IMR-90 (cell line): Measurements from ENCODE around the gene SCYGR4.

Experiments
- BHLHE40 ChIP-seq: fragments of 150-350 bp; IDR thresholded peaks from 2 replicates; pipeline ENCODE4 v1.6.1; 2016; ENCODE audit warnings: mild to moderate bottlenecking, low read depth, low read length
- CEBPB ChIP-seq: IDR thresholded peaks from 2 replicates; pipeline ENCODE4 v1.6.1; 2012; ENCODE audit warnings: low read depth, low read length, improper control_type of control experiment
- CHD1 ChIP-seq: IDR thresholded peaks from 2 replicates; pipeline ENCODE4 v1.6.1; 2012; ENCODE audit warnings: low read depth, low read length, improper control_type of control experiment
- CTCF ChIP-seq: conservative IDR thresholded peaks from 2 replicates; pipeline ENCODE4 v1.5.1; 2012; ENCODE audit warnings: mild to moderate bottlenecking, low read depth, low read length, improper control_type of control experiment
- MAFK ChIP-seq: IDR thresholded peaks from 2 replicates; pipeline ENCODE4 v1.6.1; 2012; ENCODE audit warnings: low read depth, low read length, improper control_type of control experiment
- MAZ ChIP-seq: IDR thresholded peaks from 2 replicates; pipeline ENCODE4 v1.6.1; 2012; ENCODE audit warnings: low read depth, mild to moderate bottlenecking, low read length, improper control_type of control experiment, moderate library complexity, borderline replicate concordance
- MXI1 ChIP-seq: IDR thresholded peaks from 2 replicates; pipeline ENCODE4 v1.6.1; 2012; ENCODE audit warnings: low read depth, mild to moderate bottlenecking, low read length, moderate library complexity, borderline replicate concordance
- POLR2A ChIP-seq: IDR thresholded peaks from 2 replicates; pipeline ENCODE4 v1.6.1; 2012; ENCODE audit warnings: mild to moderate bottlenecking, low read depth, low read length
- RCOR1 ChIP-seq: IDR thresholded peaks from 2 replicates; pipeline ENCODE4 v1.6.1; 2012; ENCODE audit warnings: mild to moderate bottlenecking, low read length, improper control_type of control experiment; ENCODE audit not compliant: insufficient replicate concordance
- RFX5 ChIP-seq: IDR thresholded peaks from 2 replicates; pipeline ENCODE4 v1.8.0; 2012; ENCODE audit warnings: low read depth, mild to moderate bottlenecking, low read length, moderate library complexity
- SMC3 ChIP-seq: fragments of 150-350 bp; IDR thresholded peaks from 2 replicates; pipeline ENCODE4 v1.6.1; 2016; ENCODE audit warnings: low read depth, mild to moderate bottlenecking, antibody characterized with exemption, low read length, moderate library complexity
- TF ChIP-seq, protein P1 (sequence below): fragments of 150-350 bp; IDR thresholded peaks from 2 replicates; pipeline ENCODE4 v1.6.1; 2017; ENCODE audit warnings: mild to moderate bottlenecking, antibody characterized with exemption, low read length, low read depth
- TF ChIP-seq, protein P2 (sequence below): fragments of 150-350 bp; IDR thresholded peaks from 2 replicates; pipeline ENCODE4 v1.6.1; 2016; ENCODE audit warnings: low read depth, mild to moderate bottlenecking, low read length, moderate library complexity, borderline replicate concordance

DNA sequence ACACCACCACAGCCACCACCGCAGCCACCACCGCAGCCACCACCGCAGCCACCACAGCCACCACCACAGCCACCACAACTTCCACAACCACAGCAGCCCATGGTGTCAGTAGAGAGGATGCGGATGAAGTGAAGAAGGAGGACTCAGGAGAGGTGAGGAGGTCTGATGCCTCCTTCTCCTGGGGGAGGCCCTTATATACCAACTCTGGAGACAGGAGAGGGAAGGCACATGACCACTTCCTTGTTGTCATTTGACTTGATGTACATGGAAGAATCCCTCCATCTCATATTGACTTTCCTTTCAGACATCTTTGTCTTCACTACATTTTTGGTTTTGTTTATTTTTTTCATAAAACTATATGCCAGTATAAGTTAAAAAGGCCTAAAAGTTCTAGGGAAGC lies 2.6 kb upstream of the SCYGR4 start, which contains the start of gene SCYGR3:
- TF ChIP-seq CEBPB (no peak), CTCF (no peak), RFX5 (no peak), SMC3 (no peak), CHD1 (no peak), POLR2A (no peak), MAFK (no peak), MXI1 (no peak), RCOR1 (no peak), BHLHE40 (no peak), MAZ (no peak)
- TF ChIP-seq, protein P1, sequence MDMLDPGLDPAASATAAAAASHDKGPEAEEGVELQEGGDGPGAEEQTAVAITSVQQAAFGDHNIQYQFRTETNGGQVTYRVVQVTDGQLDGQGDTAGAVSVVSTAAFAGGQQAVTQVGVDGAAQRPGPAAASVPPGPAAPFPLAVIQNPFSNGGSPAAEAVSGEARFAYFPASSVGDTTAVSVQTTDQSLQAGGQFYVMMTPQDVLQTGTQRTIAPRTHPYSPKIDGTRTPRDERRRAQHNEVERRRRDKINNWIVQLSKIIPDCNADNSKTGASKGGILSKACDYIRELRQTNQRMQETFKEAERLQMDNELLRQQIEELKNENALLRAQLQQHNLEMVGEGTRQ: no peak
- TF ChIP-seq, protein P2, sequence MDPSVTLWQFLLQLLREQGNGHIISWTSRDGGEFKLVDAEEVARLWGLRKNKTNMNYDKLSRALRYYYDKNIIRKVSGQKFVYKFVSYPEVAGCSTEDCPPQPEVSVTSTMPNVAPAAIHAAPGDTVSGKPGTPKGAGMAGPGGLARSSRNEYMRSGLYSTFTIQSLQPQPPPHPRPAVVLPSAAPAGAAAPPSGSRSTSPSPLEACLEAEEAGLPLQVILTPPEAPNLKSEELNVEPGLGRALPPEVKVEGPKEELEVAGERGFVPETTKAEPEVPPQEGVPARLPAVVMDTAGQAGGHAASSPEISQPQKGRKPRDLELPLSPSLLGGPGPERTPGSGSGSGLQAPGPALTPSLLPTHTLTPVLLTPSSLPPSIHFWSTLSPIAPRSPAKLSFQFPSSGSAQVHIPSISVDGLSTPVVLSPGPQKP: no peak
